GM10248 (cell line): ENCODE data around the gene PDE6G.
A peak's percentile ranks its signal among the peaks of the same experiment; 100 is the strongest.

Experiments
- CTCF ChIA-PET: fragments of 300-600 bp; sonication (Branson Sonifier 250); formaldehyde crosslinking; extraction: SDS; loops from one replicate; lab custom pipeline; 2021; ENCODE audit warnings: antibody characterized with exemption; lab: Yijun Ruan, JAX
- POLR2A ChIA-PET: fragments of 350-650 bp; sonication (Branson Sonifier 250); formaldehyde crosslinking; extraction: SDS; loops from one replicate; lab custom pipeline; 2020; ENCODE audit warnings: antibody characterized with exemption; lab: Yijun Ruan, JAX
- DNase-seq: peaks from one replicate; pipeline ENCODE4 v3.0.0; 2012; ENCODE audit errors: extremely low spot score
- CTCF ChIP-seq: IDR thresholded peaks from 2 replicates; pipeline ENCODE4 v1.5.1; 2012; ENCODE audit warnings: mild to moderate bottlenecking, low read depth; ENCODE audit errors: extremely low read depth, missing control alignments, control extremely low read depth

Gene PDE6G

GRCh38 chr17:81673561-81674258 is 17.4 kb upstream of the PDE6G start:
- TF ChIP-seq CTCF = no peak
- no peak for DNase-seq
- CTCF ChIA-PET = interaction anchor here (1.3 kb wide), 1 partner anchor 28 kb away, joined by 3 read pairs; no protein-coding TSS in a partner anchor
- POLR2A ChIA-PET = interaction anchor here (1.3 kb wide), 1 partner anchor 28 kb away, joined by 3 read pairs; no protein-coding TSS in a partner anchor

GRCh38 chr17:81672954-81673353 is 16.6 kb upstream of the PDE6G start:
- DNase-seq = no peak
- CTCF ChIA-PET = interaction anchor here (1.2 kb wide), 1 partner anchor 287 kb away, joined by 3 read pairs; no protein-coding TSS in a partner anchor
- TF ChIP-seq CTCF = no peak
- POLR2A ChIA-PET = interaction anchor here (1.3 kb wide), 1 partner anchor 29 kb away, joined by 3 read pairs; no protein-coding TSS in a partner anchor

GRCh38 chr17:81672504-81672903 is 16.2 kb upstream of the PDE6G start:
- CTCF ChIA-PET = interaction anchor here (1.2 kb wide), 1 partner anchor 287 kb away, joined by 3 read pairs; no protein-coding TSS in a partner anchor
- DNase-seq = no peak
- TF ChIP-seq CTCF = no peak
- POLR2A ChIA-PET = interaction anchor here (1.3 kb wide), 1 partner anchor 29 kb away, joined by 3 read pairs; no protein-coding TSS in a partner anchor

GRCh38 chr17:81667754-81668153 is 11.4 kb upstream of the PDE6G start:
- CTCF ChIA-PET = interaction anchor here (3.9 kb wide), 1 partner anchor 8 kb away, joined by 16 read pairs; no protein-coding TSS in a partner anchor
- POLR2A ChIA-PET = no interaction called here
- TF ChIP-seq CTCF = no peak
- no peak for DNase-seq

GRCh38 chr17:81666342-81667191 is 10.2 kb upstream of the PDE6G start, which contains the start of the genes CCDC137 and OXLD1:
CCDC137 (plus strand) TSS chr17:81666737; CDS start chr17:81666767, 30 bp downstream.
OXLD1 (minus strand) TSS chr17:81666605; CDS start chr17:81666577, 28 bp downstream.
- ChIA-PET POLR2A (interaction anchor here (0.5 kb wide), 1 partner anchor 532 kb away, joined by 3 read pairs; no protein-coding TSS in a partner anchor), CTCF (interaction anchor here (1.5 to 3.9 kb wide), 3 partner anchors 10 to 37 kb away, joined by 3 to 16 read pairs (median 4); partner anchors contain the start of genes MRPL12 and PDE6G)
- DNase-seq = peak; percentile 99

More at GRCh38 chr17:81666342-81667191, 10.2 kb upstream of the PDE6G start, which contains the start of the genes CCDC137 and OXLD1:
- TF ChIP-seq CTCF = no peak
